K562 (cell line): ENCODE data around the gene COPB2. TPM values are rescaled to one million over a fixed set of nuclear protein-coding genes. Genes with fewer than 3 reads are reported as not detected.

Experiments used
- ATAC-seq: fragments of 200-7000 bp; cut with Tn5 transposase; 3 replicates; pipeline ENCODE4 v1.9.1; 2020; ENCODE audit warnings: moderate library complexity
- BruUV-seq: library from RNA; stranded (reverse); fragments of 400-500 nt; replicated peaks from 2 replicates; lab custom pipeline; 2021; lab: Mats Ljungman, UMichigan
- CTCF ChIA-PET: fragments of 300-600 bp; formaldehyde crosslinking; extraction: SDS; loops from one replicate; lab custom pipeline; 2021; ENCODE audit warnings: low intra/inter-chr PET ratio; lab: Yijun Ruan, JAX
- POLR2A ChIA-PET: fragments of 300-600, 350-650 bp; sonication (Branson Sonifier 250); formaldehyde crosslinking; extraction: SDS; loops from one replicate; lab custom pipeline; 2021; ENCODE audit warnings: antibody characterized with exemption, inconsistent platforms; lab: Yijun Ruan, JAX
- DNase-seq, 4 experiments: peaks; one replicate each; pipeline versions ENCODE4 v3.0.0 to v3.0.0-alpha.2; 2011 to 2018; ENCODE audit warnings: low spot score in 3 of 4, mixed read lengths in 3 of 4; ENCODE audit errors: extremely low read depth in 1 of 4
- FAIRE-seq: peaks from 2 replicates; lab custom pipeline; 2011; peaks lifted over from hg19 to GRCh38; lab: Jason Lieb, UNC
- H2AFZ ChIP-seq: 2 replicates; pipeline ENCODE4 v1.6.0; 2011; ENCODE audit warnings: low read depth, low read length, control low read depth, inconsistent platforms
- H3K27ac ChIP-seq: fragments of 200-600 bp; 3 replicates; pipeline ENCODE4 v1.8.0; 2011; ENCODE audit warnings: low read depth, mild to moderate bottlenecking, control low read depth, inconsistent platforms, low read length, moderate library complexity, mixed read lengths; ENCODE audit errors: extremely low read depth
- H3K27me3 ChIP-seq, 2 experiments: fragments of 300-600 bp in 1 of 2; 2 replicates in 1 of 2; 3 replicates in 1 of 2; pipeline versions ENCODE4 v1.6.0 to v1.8.0; 2011; ENCODE audit warnings: inconsistent platforms in 2 of 2, low read length in 2 of 2, mild to moderate bottlenecking in 1 of 2, mixed read lengths in 1 of 2, moderate library complexity in 1 of 2; ENCODE audit not compliant: control insufficient read depth in 2 of 2, insufficient read depth in 2 of 2
- H3K36me3 ChIP-seq: fragments of 300-600 bp; 3 replicates; pipeline ENCODE4 v1.8.0; 2011; ENCODE audit warnings: mild to moderate bottlenecking, low read length, inconsistent platforms; ENCODE audit not compliant: control insufficient read depth, insufficient read depth
- H3K4me1 ChIP-seq, 2 experiments: fragments of 200-600 bp in 1 of 2; replicated peaks in 1 of 2; 2 replicates in 1 of 2; 3 replicates in 1 of 2; pipeline versions ENCODE4 v1.5.1 to v1.8.0; 2011; ENCODE audit warnings: inconsistent platforms in 2 of 2, low read length in 2 of 2, mild to moderate bottlenecking in 1 of 2, mixed read lengths in 1 of 2, moderate library complexity in 1 of 2; ENCODE audit not compliant: control insufficient read depth in 2 of 2, insufficient read depth in 2 of 2
- H3K4me2 ChIP-seq: 2 replicates; pipeline ENCODE4 v1.6.1; 2011; ENCODE audit warnings: low read length, control low read depth, inconsistent platforms, mixed read lengths; ENCODE audit not compliant: insufficient read depth
- H3K4me3 ChIP-seq: fragments of 200-600 bp; sonication (generic), shearing (Covaris generic); 2 replicates; pipeline ENCODE4 v1.5.1; 2016; ENCODE audit warnings: control low read depth, inconsistent platforms
- H3K79me2 ChIP-seq: fragments of 200-600 bp; 3 replicates; pipeline ENCODE4 v1.8.0; 2011; ENCODE audit warnings: low read length, inconsistent platforms; ENCODE audit not compliant: control insufficient read depth, insufficient read depth
- H3K9ac ChIP-seq, 2 experiments: 2 replicates each; pipeline versions ENCODE4 v1.6.0 to v1.6.1; 2011; ENCODE audit warnings: low read depth in 2 of 2, low read length in 2 of 2, control low read depth in 1 of 2, inconsistent platforms in 1 of 2, mild to moderate bottlenecking in 1 of 2, mixed read lengths in 1 of 2; ENCODE audit not compliant: insufficient read depth in 1 of 2
- H3K9me1 ChIP-seq: one replicate; pipeline ENCODE4 v1.6.0; 2011; ENCODE audit warnings: inconsistent platforms, mild to moderate bottlenecking, low read length, moderate library complexity; ENCODE audit not compliant: control insufficient read depth, insufficient read depth
- H3K9me3 ChIP-seq: replicated peaks from 2 replicates; pipeline ENCODE4 v1.5.1; 2011; ENCODE audit warnings: low read depth, low read length, inconsistent platforms; ENCODE audit not compliant: control insufficient read depth, insufficient read depth
- H4K20me1 ChIP-seq: replicated peaks from 2 replicates; pipeline ENCODE4 v1.6.1; 2011; ENCODE audit warnings: low read length, inconsistent platforms, mixed read lengths; ENCODE audit not compliant: control insufficient read depth, insufficient read depth
- ADNP ChIP-seq: fragments of 200-800 bp; sonication (Bioruptor generic); IDR thresholded peaks from 2 replicates; pipeline ENCODE4 v1.6.1; 2016; ENCODE audit warnings: missing genetic modification characterization, missing compliant biosample characterization
- CEBPB ChIP-seq: fragments of 450-650 bp; IDR thresholded peaks from 2 replicates; pipeline ENCODE4 v1.6.1; 2016; ENCODE audit warnings: missing genetic modification characterization, missing compliant biosample characterization
- DMBX1 ChIP-seq: fragments of 250-450 bp; sonication (Bioruptor Pico); IDR thresholded peaks from 2 replicates; pipeline ENCODE4 v1.8.0; 2022; ENCODE audit warnings: inconsistent platforms, mild to moderate bottlenecking, moderate library complexity, borderline replicate concordance
- DNMT1 ChIP-seq: fragments of 450-650 bp; IDR thresholded peaks from 2 replicates; pipeline ENCODE4 v1.6.1; 2016; ENCODE audit warnings: antibody characterized with exemption, mild to moderate bottlenecking
- EP300 ChIP-seq: IDR thresholded peaks from 2 replicates; pipeline ENCODE4 v1.6.1; 2012; ENCODE audit warnings: low read length, improper control_type of control experiment
- ETV1 ChIP-seq: fragments of 450-650 bp; conservative IDR thresholded peaks from 2 replicates; pipeline ENCODE4 v1.6.1; 2016; ENCODE audit warnings: missing genetic modification characterization, control low read depth, low read depth, missing compliant biosample characterization
- ETV5 ChIP-seq: sonication (generic); formaldehyde crosslinking; IDR thresholded peaks from 2 replicates; pipeline ENCODE4 v1.4.0; 2020; ENCODE audit warnings: low read depth, mild to moderate bottlenecking, missing genetic modification reagents
- KLF16 ChIP-seq: IDR thresholded peaks from 2 replicates; pipeline ENCODE4 v1.6.1; 2016; ENCODE audit warnings: antibody characterized with exemption
- NFIC ChIP-seq: fragments of 450-650 bp; IDR thresholded peaks from 2 replicates; pipeline ENCODE4 v1.6.1; 2017; ENCODE audit warnings: mild to moderate bottlenecking, inconsistent platforms
- POLR2AphosphoS2 ChIP-seq: IDR thresholded peaks from 2 replicates; pipeline ENCODE4 v1.6.1; 2012; ENCODE audit warnings: low read length, improper control_type of control experiment
- PYGO2 ChIP-seq: fragments of 450-650 bp; IDR thresholded peaks from 2 replicates; pipeline ENCODE4 v1.6.1; 2016; ENCODE audit warnings: mild to moderate bottlenecking, missing genetic modification characterization, moderate library complexity, missing compliant biosample characterization
- SMAD4 ChIP-seq: fragments of 250-450 bp; sonication (Bioruptor Pico); conservative IDR thresholded peaks from 2 replicates; pipeline ENCODE4 v1.8.0; 2021; ENCODE audit warnings: inconsistent platforms, mild to moderate bottlenecking, moderate library complexity
- TEAD4 ChIP-seq, 2 experiments: sonication (generic) in 1 of 2; formaldehyde crosslinking in 1 of 2; IDR thresholded peaks; 2 replicates each; pipeline versions ENCODE4 v1.6.1 to v1.8.0; 2012 to 2022; ENCODE audit warnings: borderline replicate concordance in 1 of 2, inconsistent platforms in 1 of 2, low read length in 1 of 2, mild to moderate bottlenecking in 1 of 2, missing genetic modification reagents in 1 of 2
- ZC3H11A ChIP-seq: IDR thresholded peaks from 2 replicates; pipeline ENCODE4 v1.6.1; 2012; ENCODE audit warnings: low read depth, low read length, improper control_type of control experiment
- ZKSCAN8 ChIP-seq: fragments of 200-800 bp; sonication (Bioruptor generic); IDR thresholded peaks from 2 replicates; pipeline ENCODE4 v1.6.1; 2016; ENCODE audit warnings: missing genetic modification characterization, missing compliant biosample characterization
- WGBS: fragments of 100-300 bp; shearing (Covaris generic); methylation state at CpG from one replicate; pipeline ENCODE4 v1.1.6; 2016; ENCODE audit warnings: low coverage, mixed read lengths; ENCODE audit not compliant: insufficient coverage; ENCODE audit errors: missing lambda C conversion rate; 5-methylcytosine and 5-hydroxymethylcytosine counted together
- in situ Hi-C: fragments of 300-500 bp; cut with MboI; formaldehyde crosslinking; loops from 4 replicates; pipeline ENCODE4 v1.15.0; 2018; ENCODE audit warnings: inconsistent platforms, mixed read lengths
- intact Hi-C: fragments of 100-400 bp; cut with micrococcal nuclease; formaldehyde crosslinking; loops from 2 replicates; pipeline ENCODE4 v1.14.2; 2022
- polyA plus RNA-seq, 8 experiments: library from polyadenylated mRNA; depleted of rRNA in 4 of 8; stranded (reverse) in 5 of 8; unstranded in 3 of 8; fragments of >200 nt; fragmentation: Nextera tagmentation in 2 of 8; fragmentation: Illumina TruSeq in 1 of 8; extraction: Ambion mirVana in 2 of 8; extraction: Trizol in 1 of 8; gene quantifications; 2 replicates each; pipeline versions ENCODE4 v1.2.1 to v1.2.3, GENCODE V29; 2011 to 2014; ENCODE audit warnings: inconsistent platforms in 1 of 8, missing spikeins in 1 of 8
- total RNA-seq, 7 experiments: library from RNA; depleted of rRNA in 6 of 7; stranded (reverse); fragments of >200 nt in 6 of 7; fragmentation: Illumina TruSeq in 2 of 7; extraction: Trizol in 2 of 7; gene quantifications; 2 replicates each; pipeline versions ENCODE4 v1.2.1 to v1.2.3, GENCODE V29; 2011 to 2021; ENCODE audit warnings: low replicate concordance in 1 of 7
- TF ChIP-seq, protein P1 (sequence below): fragments of 250-450 bp; sonication (Bioruptor Pico); IDR thresholded peaks from 2 replicates; pipeline ENCODE4 v1.4.0; 2020; ENCODE audit warnings: mild to moderate bottlenecking, moderate library complexity, borderline replicate concordance

COPB2 gene
- total and polyA plus RNA-seq, 9 of the 15 experiments (the other 6 are each of a cell fraction or from before 2014, with no cell fraction given): 64.3 to 189 (median 130) TPM

DNA sequence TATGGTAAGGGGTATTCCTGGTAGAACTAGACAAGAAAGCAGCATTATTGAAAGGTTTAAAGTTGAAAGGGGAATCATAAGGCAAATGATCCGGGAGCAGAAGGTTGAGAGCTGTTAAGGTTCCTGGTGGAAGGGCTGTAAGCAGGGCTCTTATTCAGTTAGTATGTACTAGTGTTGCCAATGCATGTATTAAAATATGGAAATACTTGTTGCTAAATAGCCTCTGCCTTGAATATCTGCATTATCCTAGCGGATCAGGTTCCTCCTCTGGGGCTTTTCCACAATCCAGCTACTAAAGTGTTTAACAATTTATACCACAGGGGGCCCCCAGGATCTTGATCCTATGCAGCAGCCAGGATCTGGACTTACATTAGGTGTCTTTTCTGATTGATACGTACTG, 7.3 kb upstream of the COPB2 start:
- intact Hi-C loops (no loop called here), in situ Hi-C loops (no loop called here)
- DNase-seq (no peak), ATAC-seq (no peak), FAIRE-seq (no peak)
- H3K4me1 ChIP-seq: peaks cover 0 to 6% of the 10 kb centered on the region in 2 experiments; a peak in 2 of 5 replicates
- H3K79me2 ChIP-seq: no peaks in the 10 kb centered on the region
- H2AFZ ChIP-seq: no peak overlapping the region
- no peak overlapping the region for H3K9ac ChIP-seq
- no peak overlapping the region for H3K4me2 ChIP-seq
- no peaks in the 10 kb centered on the region for H4K20me1 ChIP-seq
- WGBS: 44% methylated on average over 3 of the region's 3 CpGs
- H3K27me3 ChIP-seq: no peaks in the 10 kb centered on the region
- no peaks in the 10 kb centered on the region for H3K9me3 ChIP-seq
- no peak for TF ChIP-seq ADNP (tag)
- TF ChIP-seq ZKSCAN8 (CRISPR knock-in tag): no peak
- TF ChIP-seq DNMT1: no peak
- no peak for TF ChIP-seq POLR2AphosphoS2
- H3K4me3 ChIP-seq: no peak overlapping the region
- H3K36me3 ChIP-seq: no peaks in the 10 kb centered on the region
- BruUV-seq: no TSS peak
- no peak overlapping the region for H3K27ac ChIP-seq
- POLR2A ChIA-PET: no interaction called here
- CTCF ChIA-PET: no interaction called here
- H3K9me1 ChIP-seq: no peaks in the 10 kb centered on the region

DNA sequence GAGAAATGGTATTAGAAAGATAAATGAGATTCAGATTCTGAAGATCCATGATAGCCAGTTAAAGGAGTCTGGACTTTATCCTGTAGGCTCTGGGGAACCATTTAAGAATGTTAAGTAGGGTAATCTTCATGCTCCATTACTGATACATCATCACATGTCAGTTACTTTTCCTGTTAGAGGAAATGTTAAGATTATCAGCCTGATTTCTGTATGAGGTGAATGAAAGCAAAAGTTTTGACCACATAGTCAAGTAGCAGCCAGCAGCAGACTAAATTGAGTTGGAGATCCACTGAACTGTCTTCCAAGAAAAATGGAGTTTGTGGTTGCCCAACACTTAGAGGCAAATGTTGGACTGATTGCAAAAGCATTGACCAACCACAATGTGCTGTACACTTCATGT, 4.7 kb upstream of the COPB2 start:
- ChIA-PET POLR2A (no interaction called here), CTCF (no interaction called here)
- FAIRE-seq (no peak), DNase-seq (peak in 1 of 4 experiments; percentile 16), ATAC-seq (no peak)
- Histone ChIP-seq H3K9me3 (no peaks in the 10 kb centered on the region), H3K79me2 (peaks cover 13% of the 10 kb centered on the region), H3K4me3 (no peak overlapping the region), H3K9me1 (no peaks in the 10 kb centered on the region), H4K20me1 (no peaks in the 10 kb centered on the region), H3K27ac (no peak overlapping the region), H3K27me3 (no peaks in the 10 kb centered on the region), H3K4me1 (peaks cover 0 to 10% of the 10 kb centered on the region in 2 experiments; a peak in 3 of 5 replicates), H3K4me2 (no peak overlapping the region), H3K36me3 (no peaks in the 10 kb centered on the region), H2AFZ (no peak overlapping the region), H3K9ac (no peak overlapping the region)
- no TSS peak for BruUV-seq
- in situ Hi-C loops: no loop called here
- intact Hi-C loops: no loop called here
- TF ChIP-seq TEAD4 (IDR thresholded peaks at IDR 0.05; ENCODE audit: low read length) (peak; percentile 24; the same call in 1 of the 2 replicates), TEAD4 (CRISPR knock-in tag; IDR thresholded peaks at IDR 0.05; ENCODE audit: borderline replicate concordance) (no peak), ZC3H11A (no peak), PYGO2 (tag) (no peak), EP300 (0 out of 2 replicates have a peak, but pooled peaks have one; percentile 10), SMAD4 (CRISPR knock-in tag) (no peak), ETV5 (no peak), DMBX1 (CRISPR knock-in tag) (no peak), NFIC (no peak), CEBPB (tag) (peak; percentile 89), KLF16 (peak; percentile 2; the same call in 1 of the 2 replicates), ETV1 (tag) (no peak; the same call in 1 of the 2 replicates)
- TF ChIP-seq, protein P1, sequence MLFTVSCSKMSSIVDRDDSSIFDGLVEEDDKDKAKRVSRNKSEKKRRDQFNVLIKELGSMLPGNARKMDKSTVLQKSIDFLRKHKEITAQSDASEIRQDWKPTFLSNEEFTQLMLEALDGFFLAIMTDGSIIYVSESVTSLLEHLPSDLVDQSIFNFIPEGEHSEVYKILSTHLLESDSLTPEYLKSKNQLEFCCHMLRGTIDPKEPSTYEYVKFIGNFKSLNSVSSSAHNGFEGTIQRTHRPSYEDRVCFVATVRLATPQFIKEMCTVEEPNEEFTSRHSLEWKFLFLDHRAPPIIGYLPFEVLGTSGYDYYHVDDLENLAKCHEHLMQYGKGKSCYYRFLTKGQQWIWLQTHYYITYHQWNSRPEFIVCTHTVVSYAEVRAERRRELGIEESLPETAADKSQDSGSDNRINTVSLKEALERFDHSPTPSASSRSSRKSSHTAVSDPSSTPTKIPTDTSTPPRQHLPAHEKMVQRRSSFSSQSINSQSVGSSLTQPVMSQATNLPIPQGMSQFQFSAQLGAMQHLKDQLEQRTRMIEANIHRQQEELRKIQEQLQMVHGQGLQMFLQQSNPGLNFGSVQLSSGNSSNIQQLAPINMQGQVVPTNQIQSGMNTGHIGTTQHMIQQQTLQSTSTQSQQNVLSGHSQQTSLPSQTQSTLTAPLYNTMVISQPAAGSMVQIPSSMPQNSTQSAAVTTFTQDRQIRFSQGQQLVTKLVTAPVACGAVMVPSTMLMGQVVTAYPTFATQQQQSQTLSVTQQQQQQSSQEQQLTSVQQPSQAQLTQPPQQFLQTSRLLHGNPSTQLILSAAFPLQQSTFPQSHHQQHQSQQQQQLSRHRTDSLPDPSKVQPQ: no peak
